GM19193 (cell line): ENCODE data around the gene PTPRN2.

Source experiments
- POLR2A ChIP-seq: IDR thresholded peaks from 4 replicates; pipeline ENCODE4 v1.6.1; 2011; ENCODE audit not compliant: insufficient read depth, insufficient read length; ENCODE audit errors: extremely low read depth

Gene PTPRN2

DNA sequence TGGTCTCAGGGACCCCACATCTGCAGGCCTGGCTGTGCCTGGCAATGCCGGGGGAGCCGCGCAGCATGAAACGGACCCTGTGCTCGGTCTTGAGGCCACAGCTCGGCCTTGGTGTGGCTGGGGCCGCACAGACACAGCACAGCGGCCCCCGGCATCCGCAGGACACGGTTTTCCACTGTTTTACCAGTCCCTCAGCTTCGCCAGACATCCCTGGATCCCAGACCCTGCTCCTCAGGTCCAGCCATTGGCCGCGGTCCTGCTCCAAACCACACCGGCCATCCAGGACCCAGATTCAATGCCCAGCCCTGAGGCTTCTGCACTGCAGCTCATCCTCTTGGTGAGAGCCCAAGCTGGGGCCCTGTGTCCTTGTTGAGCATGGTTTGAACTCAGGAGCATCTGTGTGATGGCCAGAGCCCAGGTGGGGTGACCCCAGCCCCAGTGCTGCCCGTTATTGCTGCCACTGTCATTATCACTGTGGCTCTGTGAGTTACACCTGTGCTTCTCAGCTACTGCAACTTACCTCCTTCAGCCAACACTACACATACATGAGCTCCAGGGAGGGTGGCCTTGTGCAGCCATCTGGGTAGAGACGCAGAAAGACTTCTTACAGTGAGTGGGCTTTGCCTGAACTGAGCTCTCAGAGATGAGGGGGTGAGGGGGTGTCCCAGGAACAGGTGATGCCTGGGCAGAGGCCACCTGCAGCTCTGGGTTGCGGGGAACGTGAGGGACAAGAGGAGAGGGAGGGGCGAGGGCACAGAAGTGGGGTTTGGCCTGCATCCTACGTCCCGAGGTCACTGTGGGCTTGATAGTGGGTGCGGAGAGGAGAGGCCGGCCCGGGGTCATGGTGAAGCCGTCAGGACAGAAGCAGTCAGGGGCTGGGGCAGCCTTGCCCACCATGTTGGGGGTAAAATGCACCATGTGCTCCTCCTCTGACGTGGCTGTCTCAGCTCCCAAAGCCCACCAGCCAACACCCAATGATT is 567.6 kb downstream of the PTPRN2 start:
- no peak for TF ChIP-seq POLR2A

DNA sequence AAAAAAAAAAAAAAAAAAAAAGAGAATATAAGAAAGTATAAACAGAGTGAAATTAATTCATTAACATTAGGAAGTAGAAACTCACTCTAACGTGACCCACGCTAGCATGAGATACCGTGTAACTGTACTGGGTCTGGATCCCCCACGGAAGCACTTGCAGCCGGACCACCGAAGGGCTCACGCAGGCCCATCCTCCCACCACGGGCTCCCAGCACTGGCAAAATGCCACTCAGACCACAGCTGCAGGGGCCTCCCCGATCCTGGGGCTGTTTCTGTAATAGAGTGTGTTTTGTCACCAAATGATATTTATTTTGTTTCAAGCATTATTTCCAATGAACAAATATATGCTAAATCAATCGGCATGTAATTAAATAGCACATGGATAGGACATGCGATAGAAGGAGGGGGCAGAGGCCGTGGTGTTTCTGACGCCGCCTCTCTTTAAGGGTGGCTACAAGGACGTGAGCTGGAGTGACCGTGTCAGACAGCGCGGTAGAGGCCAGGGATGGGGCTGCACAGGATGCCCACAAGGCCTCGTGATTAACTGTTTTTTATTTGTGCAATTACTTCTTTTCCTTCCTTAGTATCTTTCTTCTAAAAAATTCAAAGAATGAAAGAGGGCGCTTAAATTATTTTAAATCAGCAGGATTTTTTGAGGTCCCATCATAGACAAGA is 568.5 kb downstream of the PTPRN2 start:
- no peak for TF ChIP-seq POLR2A

DNA sequence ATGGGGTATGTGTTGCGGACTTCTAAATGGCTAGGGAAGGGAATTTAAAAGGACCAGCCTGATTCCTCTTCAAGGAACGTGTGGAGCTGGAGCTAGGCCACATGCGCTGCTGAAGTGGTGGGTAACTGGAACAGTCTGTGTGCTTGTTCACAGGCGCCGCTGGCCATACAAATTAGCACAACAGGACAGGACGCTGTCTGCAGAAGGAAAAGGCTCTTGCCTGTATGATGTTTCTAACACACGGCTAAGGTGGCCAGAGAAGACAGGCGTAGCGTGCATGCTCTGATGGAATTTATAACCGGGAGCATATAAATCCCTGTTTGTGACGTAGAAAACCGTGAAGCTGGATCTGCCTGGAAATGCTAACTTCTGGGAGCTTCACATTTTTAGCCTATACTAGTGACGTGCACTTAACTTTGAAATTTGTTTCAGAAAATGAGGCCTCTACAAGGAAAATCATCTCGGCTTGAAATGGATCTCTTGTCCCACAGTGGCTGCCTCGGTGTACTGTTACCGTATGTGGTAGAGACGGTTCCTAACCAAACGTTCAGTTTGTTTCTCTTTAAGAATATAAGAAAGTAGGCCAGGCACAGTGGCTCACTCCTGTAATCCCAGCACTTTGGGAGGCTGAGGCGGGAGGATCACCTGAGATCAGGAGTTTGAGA is 569.4 kb downstream of the PTPRN2 start:
- no peak for TF ChIP-seq POLR2A

DNA sequence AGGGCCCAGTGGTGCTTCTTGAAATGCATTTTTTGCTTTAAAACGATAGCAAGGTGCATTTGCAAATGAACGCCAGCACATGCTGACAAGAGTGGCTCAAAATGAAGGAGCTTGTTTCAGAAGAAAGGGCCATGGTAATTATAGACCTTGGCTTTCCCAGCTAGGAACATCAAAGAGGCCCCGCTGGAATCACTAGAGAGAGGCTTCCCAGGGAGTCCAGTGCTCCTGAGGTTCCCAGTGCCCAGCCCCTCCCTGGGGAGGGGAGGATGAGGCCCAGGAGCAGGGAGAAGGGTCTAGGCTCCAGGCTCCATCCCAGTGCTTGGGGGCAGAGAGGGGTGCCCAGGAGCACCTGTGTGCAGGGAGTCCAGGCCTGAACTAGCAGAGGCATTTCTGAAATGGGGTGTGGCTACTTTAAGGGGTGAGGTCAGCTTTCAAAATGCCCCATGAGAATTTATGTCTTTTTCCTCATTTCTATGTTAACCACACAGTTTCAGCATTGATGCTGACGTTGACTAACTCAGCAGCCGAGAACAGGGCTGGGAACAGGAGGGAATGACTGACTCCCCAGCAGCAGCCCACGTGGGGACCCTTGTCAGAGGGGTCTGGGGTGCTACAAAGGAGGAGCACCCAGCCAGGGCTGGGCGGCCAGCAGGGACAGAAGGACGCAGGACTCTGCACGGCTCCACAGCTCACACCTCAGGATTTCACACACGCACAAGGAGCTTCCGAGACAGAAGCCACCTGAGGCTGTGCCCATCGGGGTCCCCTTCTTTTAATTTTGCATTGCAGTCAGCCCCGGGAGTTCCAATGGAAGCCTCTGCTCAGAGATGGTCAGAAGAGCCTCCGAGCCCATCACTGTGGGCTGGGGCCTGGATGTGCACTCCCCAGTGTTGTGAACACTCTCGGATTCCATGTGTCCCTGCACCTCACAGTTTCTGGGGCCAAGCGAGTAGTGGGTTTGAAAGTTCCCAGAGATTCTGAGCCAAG is 570.2 kb downstream of the PTPRN2 start:
- TF ChIP-seq POLR2A = no peak

DNA sequence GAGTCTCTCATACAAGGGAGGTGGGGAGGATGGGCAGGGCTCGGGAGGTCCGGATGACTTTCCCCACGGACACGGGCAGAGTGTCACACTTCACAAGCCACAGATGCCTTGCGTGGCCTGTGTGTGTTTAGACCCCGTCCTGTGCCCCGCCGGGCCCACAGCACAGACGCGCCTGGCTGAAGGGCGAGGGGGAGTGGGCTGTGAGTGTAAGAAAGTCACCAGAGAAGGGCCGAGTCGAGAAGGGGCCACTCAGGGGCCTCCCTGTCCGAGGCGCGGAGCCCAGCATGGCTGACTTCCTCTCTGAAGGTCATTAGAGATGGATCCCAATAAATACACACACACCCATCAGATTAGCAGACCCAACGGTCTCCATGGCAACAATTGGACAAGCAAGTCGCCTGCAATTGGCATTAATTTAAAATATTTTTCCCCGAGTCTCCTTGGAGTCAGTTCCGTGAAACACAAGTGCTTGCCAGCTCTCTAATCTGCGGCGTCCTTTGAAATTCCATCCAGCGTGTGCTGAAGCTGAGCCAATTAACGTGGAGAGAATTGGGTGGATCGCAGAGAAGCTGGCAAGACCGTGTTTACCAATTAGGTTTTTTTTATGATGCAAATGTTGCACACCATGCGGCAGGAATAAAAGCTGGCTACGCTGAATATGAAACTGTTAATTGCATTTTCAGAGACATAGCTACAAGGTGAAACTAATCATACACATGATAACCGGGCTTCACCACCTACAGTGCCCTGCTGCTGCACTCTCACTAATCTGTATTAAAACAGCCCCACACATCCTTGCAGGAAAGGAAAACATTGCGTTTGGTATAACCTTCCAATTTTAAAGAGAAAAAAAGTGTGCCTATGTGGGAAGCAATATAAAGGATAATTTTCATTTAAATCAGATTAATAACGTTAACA is 571.2 kb downstream of the PTPRN2 start:
- TF ChIP-seq POLR2A = no peak

DNA sequence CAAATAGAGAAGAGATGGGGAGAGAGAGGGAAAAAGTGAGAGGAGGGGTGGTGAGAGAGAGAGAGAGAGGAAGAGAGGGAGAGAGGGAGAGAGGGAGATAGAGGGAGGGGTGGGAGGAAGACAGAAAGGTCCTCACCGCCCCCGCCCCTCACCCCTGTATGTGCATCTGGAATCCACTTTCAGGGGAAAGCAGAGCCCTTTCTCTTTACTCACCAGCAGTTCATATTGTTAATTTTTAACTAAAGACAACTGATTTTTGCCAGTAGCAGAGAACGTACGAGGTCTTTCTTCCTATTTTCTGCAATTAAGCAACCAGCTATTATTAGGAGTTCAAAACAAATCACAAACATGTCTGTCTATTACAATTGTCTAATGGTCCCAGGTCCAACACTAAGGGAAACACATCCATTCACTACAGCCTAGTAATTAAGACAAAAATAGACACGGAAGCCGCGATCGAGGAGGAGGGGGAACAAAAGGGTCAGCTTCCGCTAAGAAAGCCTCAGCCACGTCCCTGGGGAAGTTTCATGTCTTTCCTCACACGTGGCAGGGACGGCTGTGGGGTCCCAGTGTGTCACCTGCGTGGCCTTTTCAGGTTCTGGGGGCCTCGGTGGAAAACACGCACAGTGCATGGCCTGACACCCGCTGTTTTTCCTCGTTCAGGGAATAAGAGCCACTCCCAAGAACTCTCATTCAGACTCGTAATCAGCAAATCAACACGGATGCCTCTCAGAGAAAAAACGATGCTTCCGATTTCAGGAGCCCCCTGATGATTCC is 572.0 kb downstream of the PTPRN2 start:
- no peak for TF ChIP-seq POLR2A

DNA sequence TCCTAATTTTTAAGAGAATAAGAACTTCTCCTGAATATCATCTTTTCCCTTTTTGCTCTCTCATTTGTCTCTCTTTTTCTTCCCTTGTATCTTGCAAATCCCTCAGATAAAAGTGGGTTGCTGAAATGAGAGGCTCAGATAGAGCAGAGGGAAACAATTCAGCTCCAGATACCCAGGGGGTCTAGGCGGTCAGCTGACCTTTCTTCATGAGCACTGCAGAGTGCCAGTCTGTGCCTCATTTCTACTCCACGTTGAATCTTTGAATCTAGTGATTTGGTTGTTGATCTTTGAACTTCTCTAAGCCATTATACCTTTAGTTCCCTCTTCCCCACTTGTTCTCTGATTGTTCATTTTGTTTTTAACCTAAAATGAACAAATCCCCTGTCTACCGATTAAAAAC is 572.6 kb downstream of the PTPRN2 start:
- no peak for TF ChIP-seq POLR2A

DNA sequence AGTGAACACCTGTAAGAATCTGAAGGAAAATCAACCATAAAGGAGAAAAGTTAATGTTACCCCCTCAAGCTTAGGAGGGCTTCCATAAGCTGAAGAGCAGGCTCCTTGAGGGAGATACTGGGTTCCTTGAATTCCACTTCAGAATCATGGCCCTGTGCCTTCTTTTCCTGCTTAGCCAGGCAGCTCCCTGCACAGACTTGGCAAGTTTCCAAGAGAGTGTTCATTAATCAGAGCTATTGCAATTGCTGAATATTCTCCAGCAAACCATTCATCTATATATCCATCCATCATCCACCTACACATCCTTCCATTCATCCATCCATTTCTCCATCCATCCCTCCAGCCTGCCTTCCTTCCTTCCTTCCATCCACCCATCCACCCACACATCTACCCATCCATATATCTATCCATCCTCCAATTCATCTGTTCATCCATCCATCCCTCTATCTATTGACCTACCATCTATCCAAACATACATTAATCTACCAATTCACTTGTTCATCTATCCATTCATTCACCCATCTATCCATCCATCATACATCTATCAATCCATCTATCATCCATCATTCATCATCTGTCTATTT is 574.4 kb downstream of the PTPRN2 start:
- TF ChIP-seq POLR2A = no peak

DNA sequence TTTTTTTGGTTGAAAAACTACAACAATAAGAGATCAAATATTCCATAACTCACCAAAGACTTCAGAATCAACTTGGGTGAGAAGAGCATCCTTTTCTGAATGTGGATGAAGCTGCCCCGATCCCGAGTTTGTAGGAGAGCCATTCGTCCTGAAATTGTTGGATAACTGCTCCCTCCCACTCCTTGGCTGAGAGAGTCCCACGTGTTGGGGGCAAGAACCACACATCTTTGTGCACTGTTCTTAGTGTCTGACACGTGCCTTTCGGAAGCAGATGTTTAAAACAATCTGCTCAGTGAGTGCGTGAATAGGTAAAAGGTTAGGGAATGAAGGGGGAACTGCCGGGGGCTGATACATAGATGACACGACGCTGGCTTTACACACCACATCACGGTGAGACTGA is 575.7 kb downstream of the PTPRN2 start:
- no peak for TF ChIP-seq POLR2A

DNA sequence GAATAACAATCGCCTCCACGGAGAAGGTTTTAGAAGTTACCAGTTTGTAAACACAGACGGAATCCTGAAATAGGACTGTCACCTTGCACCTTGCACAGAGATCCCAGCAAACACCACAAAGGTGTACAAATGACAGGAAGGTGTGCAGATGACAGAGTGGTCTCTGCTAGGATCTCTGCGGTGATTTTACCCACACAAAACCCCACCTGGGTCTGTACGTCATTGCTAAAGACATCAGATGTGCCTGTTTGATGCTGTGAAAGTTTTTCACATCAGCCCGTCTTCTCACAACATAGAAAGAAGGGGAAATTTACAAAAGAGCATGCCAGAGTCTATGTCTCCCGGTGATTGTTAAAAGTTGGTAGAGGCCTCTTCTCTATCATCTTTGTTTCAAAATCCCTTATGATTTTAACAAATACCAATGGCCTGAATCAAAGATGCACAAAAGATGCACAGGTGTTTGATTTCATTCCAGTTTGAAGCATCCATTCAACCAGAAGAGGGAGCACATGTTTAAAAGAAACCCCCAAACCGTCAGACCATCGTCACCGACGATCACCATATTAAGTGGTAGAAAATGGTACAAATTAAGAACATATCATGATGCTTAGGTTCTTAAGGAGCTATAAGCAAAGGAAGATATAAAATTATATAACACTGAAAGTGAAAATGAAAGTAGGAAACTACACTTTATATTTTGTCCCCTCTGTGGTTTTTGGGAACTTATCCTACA is 576.5 kb downstream of the PTPRN2 start:
- TF ChIP-seq POLR2A = no peak

DNA sequence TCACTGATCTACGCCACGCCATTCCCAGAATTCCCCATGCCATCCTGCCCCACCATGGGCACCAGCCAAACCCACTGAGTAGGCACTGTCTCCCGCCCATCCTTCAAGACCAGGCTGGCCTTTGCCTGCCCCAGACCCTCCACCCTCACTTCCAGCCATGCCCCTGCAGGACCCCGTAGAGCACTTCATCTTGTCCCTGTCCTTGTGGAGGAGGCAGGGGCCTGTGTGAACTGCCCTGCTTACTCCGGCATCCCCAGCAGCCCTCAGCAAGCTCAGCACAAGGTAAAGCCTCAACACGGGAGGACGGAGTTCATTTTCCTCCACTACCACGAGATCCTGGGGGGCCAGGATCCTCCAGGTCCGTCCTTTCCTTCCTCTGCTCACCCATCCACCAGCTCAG is 577.7 kb downstream of the PTPRN2 start:
- no peak for TF ChIP-seq POLR2A

DNA sequence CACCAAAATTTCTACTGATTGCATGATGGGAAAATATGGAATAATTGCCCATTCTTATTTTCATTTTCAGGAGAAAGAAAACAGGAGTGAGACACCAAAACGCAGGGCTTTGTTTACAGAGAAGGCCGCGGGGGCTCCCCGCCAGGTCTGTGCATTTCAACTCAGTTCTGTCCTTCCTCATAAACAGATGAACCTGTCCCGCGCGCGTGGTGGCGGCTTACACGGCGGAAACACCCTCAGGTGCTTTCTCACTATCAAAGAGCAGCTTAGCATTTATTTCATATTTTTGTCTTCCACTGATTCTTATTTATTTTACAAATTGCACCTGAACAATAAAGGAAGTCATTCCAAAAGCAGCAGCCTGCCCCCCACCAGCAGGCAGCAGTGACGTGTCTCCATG is 579.4 kb downstream of the PTPRN2 start:
- TF ChIP-seq POLR2A = no peak
